HepG2 (cell line): Measurements from ENCODE around the gene CPM. TPM values are rescaled to one million over a fixed set of nuclear protein-coding genes. Genes with fewer than 3 reads are reported as not detected.

ENCODE experiments used
- ATF1 ChIP-seq: IDR thresholded peaks from 2 replicates; pipeline ENCODE4 v1.6.1; 2016; ENCODE audit warnings: mild to moderate bottlenecking, control low read depth
- CAMTA2 ChIP-seq: sonication (generic); formaldehyde crosslinking; IDR thresholded peaks from 2 replicates; pipeline ENCODE4 v1.4.0; 2020; ENCODE audit warnings: mild to moderate bottlenecking, missing genetic modification reagents, borderline replicate concordance
- CHD2 ChIP-seq: IDR thresholded peaks from 2 replicates; pipeline ENCODE4 v1.6.1; 2011; ENCODE audit warnings: low read depth, low read length, improper control_type of control experiment
- FOXM1 ChIP-seq: sonication (generic); formaldehyde crosslinking; IDR thresholded peaks from 2 replicates; pipeline ENCODE4 v1.5.0; 2020; ENCODE audit warnings: missing genetic modification reagents
- HMG20A ChIP-seq: IDR thresholded peaks from 2 replicates; pipeline ENCODE4 v1.6.1; 2016; ENCODE audit warnings: borderline replicate concordance
- KMT2B ChIP-seq: IDR thresholded peaks from 2 replicates; pipeline ENCODE4 v1.6.1; 2016; ENCODE audit warnings: missing genetic modification reagents, missing compliant biosample characterization
- MAFG ChIP-seq: sonication (generic); formaldehyde crosslinking; IDR thresholded peaks from 2 replicates; pipeline ENCODE4 v1.5.1; 2020; ENCODE audit warnings: mild to moderate bottlenecking, missing genetic modification reagents
- MAX ChIP-seq: IDR thresholded peaks from 2 replicates; pipeline ENCODE4 v1.6.1; 2012; ENCODE audit warnings: inconsistent platforms
- MEIS2 ChIP-seq: sonication (generic); formaldehyde crosslinking; IDR thresholded peaks from 2 replicates; pipeline ENCODE4 v1.9.0; 2021; ENCODE audit warnings: mild to moderate bottlenecking, missing genetic modification reagents
- THAP9 ChIP-seq: sonication (generic); formaldehyde crosslinking; IDR thresholded peaks from 2 replicates; pipeline ENCODE4; 2020; ENCODE audit warnings: missing genetic modification reagents, mild to moderate bottlenecking, borderline replicate concordance
- ZNF205 ChIP-seq: IDR thresholded peaks from 2 replicates; pipeline ENCODE4 v1.6.1; 2018; ENCODE audit warnings: missing biosample characterization, missing genetic modification reagents
- ZNF317 ChIP-seq: sonication (generic); formaldehyde crosslinking; IDR thresholded peaks from 2 replicates; pipeline ENCODE4 v1.5.0; 2020; ENCODE audit warnings: mild to moderate bottlenecking, missing genetic modification reagents
- ZNF773 ChIP-seq: sonication (generic); formaldehyde crosslinking; IDR thresholded peaks from 2 replicates; pipeline ENCODE4 v1.4.0; 2020; ENCODE audit warnings: missing genetic modification reagents, borderline replicate concordance
- ZSCAN20 ChIP-seq: sonication (generic); formaldehyde crosslinking; IDR thresholded peaks from 2 replicates; pipeline ENCODE4 v1.4.0; 2020; ENCODE audit warnings: missing genetic modification reagents, mild to moderate bottlenecking, borderline replicate concordance
- ZSCAN25 ChIP-seq: sonication (generic); formaldehyde crosslinking; IDR thresholded peaks from 2 replicates; pipeline ENCODE4 v1.8.0; 2022; ENCODE audit warnings: mild to moderate bottlenecking, missing genetic modification reagents
- polyA plus RNA-seq, 8 experiments: library from polyadenylated mRNA; depleted of rRNA in 3 of 8; stranded (reverse) in 7 of 8; unstranded in 1 of 8; fragments of >200 nt; fragmentation: Illumina TruSeq in 4 of 8; extraction: Trizol in 4 of 8; gene quantifications; 2 replicates each; pipeline versions ENCODE4 v1.2.1 to v1.2.3, GENCODE V29; 2011 to 2016; ENCODE audit warnings: low read depth in 4 of 8, missing spikeins in 1 of 8, mixed read lengths in 1 of 8; ENCODE audit not compliant: insufficient read depth in 1 of 8
- total RNA-seq, 5 experiments: library from RNA; depleted of rRNA; stranded (reverse); fragments of >200 nt; fragmentation: Illumina TruSeq; extraction: Trizol; gene quantifications; 2 replicates each; pipeline ENCODE4 v1.2.3, GENCODE V29; 2016; ENCODE audit warnings: low read depth in 1 of 5
- TF ChIP-seq, protein P1 (sequence below): sonication (generic); formaldehyde crosslinking; IDR thresholded peaks from 2 replicates; pipeline ENCODE4 v1.9.0; 2021; ENCODE audit warnings: mild to moderate bottlenecking, missing genetic modification reagents
- TF ChIP-seq, protein P2 (sequence below): sonication (generic); formaldehyde crosslinking; conservative IDR thresholded peaks from 2 replicates; pipeline ENCODE4 v1.4.0; 2020; ENCODE audit warnings: missing genetic modification reagents

CPM gene
- total and polyA plus RNA-seq, 2 of the 13 experiments (the other 11 are each of a cell fraction or from before 2014, with no cell fraction given) = not detected

DNA sequence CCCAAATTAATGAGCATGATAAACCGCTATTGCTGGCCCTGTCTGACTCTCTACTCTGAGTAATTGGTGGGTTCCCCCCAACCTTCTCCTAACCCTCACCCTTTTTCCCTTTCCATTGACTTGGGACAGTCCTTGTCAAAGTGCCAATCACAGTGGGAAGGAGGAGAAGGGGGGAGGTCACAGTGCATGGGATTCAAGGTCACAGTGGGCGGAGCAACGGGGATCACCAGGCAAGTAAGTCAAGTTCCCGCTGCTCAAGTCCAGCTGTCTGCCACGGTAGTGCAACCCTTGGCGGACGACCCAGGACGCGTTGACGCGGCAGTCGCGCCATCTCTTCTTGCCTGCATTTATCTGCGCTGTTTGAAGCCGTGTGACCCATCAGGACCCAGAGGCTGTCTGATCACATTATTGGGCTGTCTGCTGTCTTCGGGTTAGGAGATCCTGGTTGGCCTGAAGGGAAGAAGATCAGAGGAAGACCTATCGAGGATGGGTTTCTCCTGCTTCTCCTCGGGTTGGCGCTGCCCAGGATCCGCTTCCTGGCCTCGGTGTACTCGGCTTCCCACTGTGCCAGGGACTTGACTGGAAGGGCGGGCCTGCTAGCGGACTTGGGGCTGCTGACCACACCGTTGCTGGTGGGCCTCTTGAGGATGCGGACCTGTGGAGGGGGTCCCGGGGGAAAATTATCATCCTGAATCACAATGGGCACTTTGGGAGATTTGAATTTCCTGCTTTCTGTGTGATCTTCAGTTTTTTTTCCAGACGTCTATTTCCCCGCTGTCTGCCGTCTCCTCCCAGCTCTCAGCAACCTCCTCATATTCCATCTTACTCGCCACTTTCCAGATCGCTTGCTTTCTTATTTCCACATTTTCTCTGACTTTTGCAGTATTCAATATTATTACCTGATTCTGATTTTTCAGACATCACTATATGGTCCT is 128.0 kb downstream of the CPM start (continued):
- TF ChIP-seq MEIS2 (CRISPR knock-in tag) (peak; percentile 74; the same call in 1 of the 2 replicates), ZSCAN20 (no peak), ZSCAN25 (peak; percentile 46; the same call in 1 of the 2 replicates), ATF1 (CRISPR knock-in tag) (0 out of 2 replicates have a peak, but pooled peaks have one; percentile 38), HMG20A (CRISPR knock-in tag) (peak; percentile 59; the same call in 1 of the 2 replicates), THAP9 (CRISPR knock-in tag) (peak; percentile 94), CAMTA2 (CRISPR knock-in tag) (0 out of 2 replicates have a peak, but pooled peaks have one; percentile 52), KMT2B (CRISPR knock-in tag) (peak; percentile 53), MAFG (no peak), FOXM1 (CRISPR knock-in tag) (no peak), MAX (peak; percentile 69), CHD2 (no peak), ZNF317 (CRISPR knock-in tag) (peak; percentile 71; the same call in 1 of the 2 replicates), ZNF205 (no peak; the same call in none of the 2 replicates), ZNF773 (CRISPR knock-in tag) (peak; percentile 37; the same call in 1 of the 2 replicates)
- TF ChIP-seq, protein P1, sequence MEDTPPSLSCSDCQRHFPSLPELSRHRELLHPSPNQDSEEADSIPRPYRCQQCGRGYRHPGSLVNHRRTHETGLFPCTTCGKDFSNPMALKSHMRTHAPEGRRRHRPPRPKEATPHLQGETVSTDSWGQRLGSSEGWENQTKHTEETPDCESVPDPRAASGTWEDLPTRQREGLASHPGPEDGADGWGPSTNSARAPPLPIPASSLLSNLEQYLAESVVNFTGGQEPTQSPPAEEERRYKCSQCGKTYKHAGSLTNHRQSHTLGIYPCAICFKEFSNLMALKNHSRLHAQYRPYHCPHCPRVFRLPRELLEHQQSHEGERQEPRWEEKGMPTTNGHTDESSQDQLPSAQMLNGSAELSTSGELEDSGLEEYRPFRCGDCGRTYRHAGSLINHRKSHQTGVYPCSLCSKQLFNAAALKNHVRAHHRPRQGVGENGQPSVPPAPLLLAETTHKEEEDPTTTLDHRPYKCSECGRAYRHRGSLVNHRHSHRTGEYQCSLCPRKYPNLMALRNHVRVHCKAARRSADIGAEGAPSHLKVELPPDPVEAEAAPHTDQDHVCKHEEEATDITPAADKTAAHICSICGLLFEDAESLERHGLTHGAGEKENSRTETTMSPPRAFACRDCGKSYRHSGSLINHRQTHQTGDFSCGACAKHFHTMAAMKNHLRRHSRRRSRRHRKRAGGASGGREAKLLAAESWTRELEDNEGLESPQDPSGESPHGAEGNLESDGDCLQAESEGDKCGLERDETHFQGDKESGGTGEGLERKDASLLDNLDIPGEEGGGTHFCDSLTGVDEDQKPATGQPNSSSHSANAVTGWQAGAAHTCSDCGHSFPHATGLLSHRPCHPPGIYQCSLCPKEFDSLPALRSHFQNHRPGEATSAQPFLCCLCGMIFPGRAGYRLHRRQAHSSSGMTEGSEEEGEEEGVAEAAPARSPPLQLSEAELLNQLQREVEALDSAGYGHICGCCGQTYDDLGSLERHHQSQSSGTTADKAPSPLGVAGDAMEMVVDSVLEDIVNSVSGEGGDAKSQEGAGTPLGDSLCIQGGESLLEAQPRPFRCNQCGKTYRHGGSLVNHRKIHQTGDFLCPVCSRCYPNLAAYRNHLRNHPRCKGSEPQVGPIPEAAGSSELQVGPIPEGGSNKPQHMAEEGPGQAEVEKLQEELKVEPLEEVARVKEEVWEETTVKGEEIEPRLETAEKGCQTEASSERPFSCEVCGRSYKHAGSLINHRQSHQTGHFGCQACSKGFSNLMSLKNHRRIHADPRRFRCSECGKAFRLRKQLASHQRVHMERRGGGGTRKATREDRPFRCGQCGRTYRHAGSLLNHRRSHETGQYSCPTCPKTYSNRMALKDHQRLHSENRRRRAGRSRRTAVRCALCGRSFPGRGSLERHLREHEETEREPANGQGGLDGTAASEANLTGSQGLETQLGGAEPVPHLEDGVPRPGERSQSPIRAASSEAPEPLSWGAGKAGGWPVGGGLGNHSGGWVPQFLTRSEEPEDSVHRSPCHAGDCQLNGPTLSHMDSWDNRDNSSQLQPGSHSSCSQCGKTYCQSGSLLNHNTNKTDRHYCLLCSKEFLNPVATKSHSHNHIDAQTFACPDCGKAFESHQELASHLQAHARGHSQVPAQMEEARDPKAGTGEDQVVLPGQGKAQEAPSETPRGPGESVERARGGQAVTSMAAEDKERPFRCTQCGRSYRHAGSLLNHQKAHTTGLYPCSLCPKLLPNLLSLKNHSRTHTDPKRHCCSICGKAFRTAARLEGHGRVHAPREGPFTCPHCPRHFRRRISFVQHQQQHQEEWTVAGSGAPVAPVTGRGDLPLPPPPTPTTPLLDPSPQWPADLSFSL (CRISPR knock-in tag) = no peak
- TF ChIP-seq, protein P2, sequence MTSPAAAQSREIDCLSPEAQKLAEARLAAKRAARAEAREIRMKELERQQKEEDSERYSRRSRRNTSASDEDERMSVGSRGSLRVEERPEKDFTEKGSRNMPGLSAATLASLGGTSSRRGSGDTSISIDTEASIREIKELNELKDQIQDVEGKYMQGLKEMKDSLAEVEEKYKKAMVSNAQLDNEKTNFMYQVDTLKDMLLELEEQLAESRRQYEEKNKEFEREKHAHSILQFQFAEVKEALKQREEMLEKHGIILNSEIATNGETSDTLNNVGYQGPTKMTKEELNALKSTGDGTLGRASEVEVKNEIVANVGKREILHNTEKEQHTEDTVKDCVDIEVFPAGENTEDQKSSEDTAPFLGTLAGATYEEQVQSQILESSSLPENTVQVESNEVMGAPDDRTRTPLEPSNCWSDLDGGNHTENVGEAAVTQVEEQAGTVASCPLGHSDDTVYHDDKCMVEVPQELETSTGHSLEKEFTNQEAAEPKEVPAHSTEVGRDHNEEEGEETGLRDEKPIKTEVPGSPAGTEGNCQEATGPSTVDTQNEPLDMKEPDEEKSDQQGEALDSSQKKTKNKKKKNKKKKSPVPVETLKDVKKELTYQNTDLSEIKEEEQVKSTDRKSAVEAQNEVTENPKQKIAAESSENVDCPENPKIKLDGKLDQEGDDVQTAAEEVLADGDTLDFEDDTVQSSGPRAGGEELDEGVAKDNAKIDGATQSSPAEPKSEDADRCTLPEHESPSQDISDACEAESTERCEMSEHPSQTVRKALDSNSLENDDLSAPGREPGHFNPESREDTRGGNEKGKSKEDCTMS (CRISPR knock-in tag) = no peak
